H1 (cell line): ENCODE results near the gene ZBTB8B. TPM values are rescaled to one million over a fixed set of nuclear protein-coding genes. Genes with fewer than 3 reads are reported as not detected.

Experiments used
- CTCF ChIA-PET: fragments of 300-600 bp; sonication (Branson Sonifier 250); formaldehyde crosslinking; loops from one replicate; lab custom pipeline; 2021; ENCODE audit not compliant: partially characterized antibody; lab: Charles Lee
- POLR2A ChIA-PET: fragments of 300-600 bp; sonication (Branson Sonifier 250); formaldehyde crosslinking; loops from one replicate; lab custom pipeline; 2021; ENCODE audit warnings: inconsistent platforms; ENCODE audit not compliant: partially characterized antibody; lab: Charles Lee
- DNase-seq, 2 experiments: peaks; one replicate each; pipeline versions ENCODE4 v3.0.0 to v3.0.0-alpha.2; 2010 to 2022; ENCODE audit warnings: low spot score in 2 of 2, low read depth in 1 of 2, mixed read lengths in 1 of 2
- FAIRE-seq: peaks from 2 replicates; lab custom pipeline; 2011; peaks lifted over from hg19 to GRCh38; lab: Jason Lieb, UNC
- H2AFZ ChIP-seq: 2 replicates; pipeline ENCODE4 v1.8.1; 2012; ENCODE audit warnings: low read length, inconsistent platforms
- H2AK5ac ChIP-seq: 2 replicates; pipeline ENCODE4 v1.6.1; 2013; ENCODE audit warnings: low read depth, low read length
- H2BK120ac ChIP-seq: replicated peaks from 2 replicates; pipeline ENCODE3; 2013; ENCODE audit warnings: low read depth, low read length, inconsistent platforms
- H2BK12ac ChIP-seq: 2 replicates; pipeline ENCODE4 v1.6.1; 2013; ENCODE audit warnings: low read depth, low read length
- H2BK15ac ChIP-seq: 2 replicates; pipeline ENCODE4 v1.6.1; 2013; ENCODE audit warnings: low read length
- H2BK20ac ChIP-seq: 2 replicates; pipeline ENCODE4 v1.6.1; 2013; ENCODE audit warnings: low read length
- H2BK5ac ChIP-seq: 2 replicates; pipeline ENCODE4 v1.6.1; 2013; ENCODE audit warnings: low read depth, low read length
- H3K14ac ChIP-seq: 2 replicates; pipeline ENCODE4 v1.6.1; 2013; ENCODE audit warnings: inconsistent platforms; ENCODE audit not compliant: insufficient read length
- H3K18ac ChIP-seq: 2 replicates; pipeline ENCODE4 v1.6.1; 2013; ENCODE audit warnings: low read length; ENCODE audit errors: extremely low read depth
- H3K23ac ChIP-seq: 2 replicates; pipeline ENCODE4 v1.6.1; 2013; ENCODE audit warnings: inconsistent platforms; ENCODE audit not compliant: insufficient read length
- H3K23me2 ChIP-seq: 2 replicates; pipeline ENCODE4 v1.6.1; 2013; ENCODE audit warnings: low read depth, low read length
- H3K27ac ChIP-seq: 2 replicates; pipeline ENCODE4 v1.6.1; 2011; ENCODE audit warnings: low read depth, low read length, inconsistent platforms
- H3K27me3 ChIP-seq, 4 experiments: replicated peaks in 1 of 4; 1 replicate in 1 of 4; 2 replicates in 3 of 4; pipeline versions ENCODE4 v1.6.1 to v1.8.1; 2011 to 2013; ENCODE audit warnings: low read length in 3 of 4, mild to moderate bottlenecking in 3 of 4, inconsistent platforms in 2 of 4, mixed read lengths in 2 of 4, moderate library complexity in 1 of 4; ENCODE audit not compliant: control insufficient read depth in 3 of 4, insufficient read depth in 3 of 4; ENCODE audit errors: extremely low read depth in 1 of 4
- H3K36me3 ChIP-seq, 4 experiments: 2 replicates each; pipeline versions ENCODE4 v1.6.1 to v1.8.1; 2011 to 2013; ENCODE audit warnings: mild to moderate bottlenecking in 4 of 4, low read length in 3 of 4, moderate library complexity in 2 of 4, control low read depth in 1 of 4, inconsistent platforms in 1 of 4; ENCODE audit not compliant: insufficient read depth in 4 of 4, control insufficient read depth in 2 of 4
- H3K4ac ChIP-seq: replicated peaks from 2 replicates; pipeline ENCODE3; 2013; ENCODE audit warnings: low read length, low read depth, mixed read lengths, inconsistent platforms; ENCODE audit not compliant: insufficient read length
- H3K4me1 ChIP-seq, 4 experiments: replicated peaks in 1 of 4; 1 replicate in 1 of 4; 2 replicates in 3 of 4; pipeline versions ENCODE4 v1.6.1 to v1.8.1; 2011 to 2013; ENCODE audit warnings: low read length in 3 of 4, inconsistent platforms in 2 of 4, mixed read lengths in 1 of 4; ENCODE audit not compliant: insufficient read depth in 4 of 4, control insufficient read depth in 3 of 4
- H3K4me2 ChIP-seq, 2 experiments: 2 replicates each; pipeline versions ENCODE4 v1.6.1 to v1.8.1; 2011 to 2013; ENCODE audit warnings: low read depth in 2 of 2, low read length in 2 of 2, control low read depth in 1 of 2, inconsistent platforms in 1 of 2, mild to moderate bottlenecking in 1 of 2; ENCODE audit not compliant: insufficient read depth in 1 of 2
- H3K4me3 ChIP-seq, 4 experiments: fragments of 200-600, 300-600 bp in 1 of 4; sonication (generic), shearing (Covaris generic), sonication (Bioruptor Twin) in 1 of 4; 2 replicates each; pipeline versions ENCODE4 v1.5.1 to v1.8.1; 2011 to 2016; ENCODE audit warnings: low read length in 4 of 4, low read depth in 3 of 4, control low read depth in 2 of 4, inconsistent platforms in 2 of 4, mild to moderate bottlenecking in 2 of 4, mixed read lengths in 1 of 4, moderate library complexity in 1 of 4; ENCODE audit not compliant: insufficient read depth in 2 of 4; ENCODE audit errors: extremely low read depth in 1 of 4
- H3K56ac ChIP-seq: replicated peaks from 2 replicates; pipeline ENCODE3; 2013; ENCODE audit warnings: low read depth, mild to moderate bottlenecking, mixed read lengths, low read length, inconsistent platforms; ENCODE audit not compliant: insufficient read length
- H3K79me1 ChIP-seq: 2 replicates; pipeline ENCODE4 v1.6.1; 2013; ENCODE audit warnings: low read depth, low read length, control low read depth
- H3K79me2 ChIP-seq, 2 experiments: 2 replicates each; pipeline versions ENCODE4 v1.6.1 to v1.8.1; 2012 to 2013; ENCODE audit warnings: low read length in 2 of 2, mild to moderate bottlenecking in 2 of 2, inconsistent platforms in 1 of 2; ENCODE audit not compliant: insufficient read depth in 2 of 2, control insufficient read depth in 1 of 2
- H3K9ac ChIP-seq, 4 experiments: replicated peaks in 1 of 4; 1 replicate in 1 of 4; 2 replicates in 3 of 4; pipeline versions ENCODE4 v1.6.1 to v1.8.1; 2011 to 2013; ENCODE audit warnings: low read depth in 3 of 4, low read length in 3 of 4, control low read depth in 2 of 4, mild to moderate bottlenecking in 2 of 4, moderate library complexity in 2 of 4, inconsistent platforms in 1 of 4; ENCODE audit errors: extremely low read depth in 1 of 4
- H3K9me3 ChIP-seq, 2 experiments: 2 replicates each; pipeline versions ENCODE4 v1.6.1 to v1.8.1; 2012 to 2013; ENCODE audit warnings: mild to moderate bottlenecking in 2 of 2, moderate library complexity in 2 of 2, control low read depth in 1 of 2, inconsistent platforms in 1 of 2, low read depth in 1 of 2, low read length in 1 of 2, mixed read lengths in 1 of 2; ENCODE audit not compliant: insufficient read depth in 2 of 2
- H4K20me1 ChIP-seq, 2 experiments: replicated peaks in 1 of 2; 2 replicates each; pipeline versions ENCODE3 to v1.8.1; 2011 to 2013; ENCODE audit warnings: inconsistent platforms in 2 of 2, low read length in 2 of 2, mild to moderate bottlenecking in 1 of 2; ENCODE audit not compliant: insufficient read depth in 2 of 2, control insufficient read depth in 1 of 2
- H4K5ac ChIP-seq: 2 replicates; pipeline ENCODE4 v1.6.1; 2013; ENCODE audit warnings: low read length, low read depth, mixed read lengths, inconsistent platforms; ENCODE audit not compliant: insufficient read length
- H4K8ac ChIP-seq: 2 replicates; pipeline ENCODE4 v1.8.0; 2013; ENCODE audit warnings: mild to moderate bottlenecking, moderate library complexity, low read length, inconsistent platforms; ENCODE audit not compliant: insufficient read depth; ENCODE audit errors: extremely low read depth
- H4K91ac ChIP-seq: replicated peaks from 2 replicates; pipeline ENCODE3; 2013; ENCODE audit warnings: low read length, mixed read lengths, inconsistent platforms; ENCODE audit not compliant: insufficient read length
- HDAC6 ChIP-seq: IDR thresholded peaks from one replicate; pipeline ENCODE4 v1.7.1; 2012; ENCODE audit warnings: low read depth, mild to moderate bottlenecking, inconsistent platforms, low read length, moderate library complexity
- NRF1 ChIP-seq: IDR thresholded peaks from 2 replicates; pipeline ENCODE4 v1.6.1; 2011; ENCODE audit warnings: mild to moderate bottlenecking, low read depth, low read length, improper control_type of control experiment
- POU5F1 ChIP-seq: IDR thresholded peaks from 2 replicates; pipeline ENCODE4 v1.6.1; 2011; ENCODE audit warnings: low read depth, mild to moderate bottlenecking, low read length, moderate library complexity
- SUZ12 ChIP-seq: fragments of 200-600 bp; sonication (generic); IDR thresholded peaks from 2 replicates; pipeline ENCODE4 v1.6.1; 2012; ENCODE audit warnings: mild to moderate bottlenecking, inconsistent platforms, low read length, moderate library complexity, mixed read lengths
- TAF1 ChIP-seq: IDR thresholded peaks from 2 replicates; pipeline ENCODE4 v1.6.1; 2011; ENCODE audit warnings: mild to moderate bottlenecking, low read depth, low read length
- TEAD4 ChIP-seq: IDR thresholded peaks from 2 replicates; pipeline ENCODE4 v1.6.1; 2012; ENCODE audit warnings: low read depth, low read length, inconsistent platforms, mixed read lengths
- WGBS, 2 experiments: shearing (Covaris generic) in 1 of 2; methylation state at CpG; one replicate each; pipeline versions ENCODE4 v1.1.6 to v1.1.7; 2013 to 2015; ENCODE audit warnings: low lambda C conversion rate in 2 of 2, mixed read lengths in 2 of 2, inconsistent platforms in 1 of 2, low coverage in 1 of 2, missing lambda C conversion rate in 1 of 2; ENCODE audit not compliant: insufficient replicate concordance in 2 of 2, insufficient coverage in 1 of 2, insufficient read length in 1 of 2; ENCODE audit errors: extremely low coverage in 1 of 2, missing lambda C conversion rate in 1 of 2; 5-methylcytosine and 5-hydroxymethylcytosine counted together
- polyA plus RNA-seq, 7 experiments: library from polyadenylated mRNA; depleted of rRNA in 3 of 7; stranded (reverse) in 5 of 7; unstranded in 2 of 7; fragments of >200 nt in 5 of 7; fragments of 200-250 nt in 2 of 7; gene quantifications; 1 replicate in 5 of 7; 2 replicates in 1 of 7; 4 replicates in 1 of 7; pipeline versions ENCODE4 v1.2.1 to v1.2.3, GENCODE V29; 2011 to 2013; ENCODE audit warnings: missing spikeins in 2 of 7, mixed read lengths in 2 of 7
- total RNA-seq: library from RNA; stranded (reverse); fragmentation: NEBNext Ultra II Directional; extraction: Animal tissue kit (Norgen Biotek cat#: 25700); gene quantifications from 2 replicates; pipeline ENCODE4 v1.2.1, GENCODE V29; 2021
- TF ChIP-seq, protein P1 (sequence below): IDR thresholded peaks from 2 replicates; pipeline ENCODE4 v1.6.1; 2011; ENCODE audit warnings: low read length, improper control_type of control experiment

Gene ZBTB8B
- total and polyA plus RNA-seq, 2 of the 8 experiments (the other 6 are each of a cell fraction or from before 2014, with no cell fraction given), result 1.3 to 3.7 TPM

DNA sequence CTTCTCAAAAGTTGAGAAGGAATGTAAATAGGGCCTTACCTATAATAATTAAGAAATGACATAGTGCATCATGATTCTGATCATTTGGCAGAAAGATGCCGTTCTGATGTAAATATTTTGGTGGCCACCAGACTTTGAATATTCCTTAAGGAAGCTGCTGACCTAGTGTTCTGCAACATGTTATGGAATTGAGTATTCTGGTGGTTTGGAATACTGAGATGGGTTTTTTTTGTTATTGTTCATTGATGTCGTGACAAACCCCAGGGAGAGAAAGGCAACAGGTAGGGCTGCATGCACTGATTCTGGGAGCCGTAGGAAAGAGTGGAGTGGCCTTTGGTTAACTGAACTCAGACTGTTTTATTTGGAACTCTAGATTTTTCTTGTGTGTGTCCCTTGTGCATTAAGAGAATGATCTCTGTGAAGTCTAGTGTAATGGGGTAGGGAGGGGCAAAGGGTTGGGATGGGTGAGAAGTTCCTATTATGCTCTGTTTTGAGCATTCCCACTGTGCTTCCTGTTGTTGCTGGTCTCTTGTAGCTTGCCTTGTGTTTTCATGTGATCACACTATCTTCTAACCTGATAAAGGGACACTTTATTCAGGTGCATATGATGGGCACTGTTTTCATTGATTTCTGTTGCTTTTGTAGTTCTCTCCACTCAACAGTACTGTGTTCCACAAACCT, 25.0 kb downstream of the ZBTB8B start:
- Histone ChIP-seq H3K14ac (no peak overlapping the region), H4K20me1 (no peaks in the 10 kb centered on the region), H3K36me3 (peaks cover 0 to 11% (median 3%) of the 10 kb centered on the region in 4 experiments; a peak in 3 of 8 replicates), H2AK5ac (no peak overlapping the region), H2BK20ac (no peak overlapping the region), H2BK120ac (no peak overlapping the region), H3K9ac (no peak overlapping the region), H3K27ac (no peak overlapping the region), H3K4ac (no peak overlapping the region), H3K79me2 (no peaks in the 10 kb centered on the region), H2AFZ (no peak overlapping the region), H4K91ac (no peak overlapping the region), H3K23ac (no peak overlapping the region), H3K18ac (no peak overlapping the region), H3K79me1 (no peaks in the 10 kb centered on the region), H2BK15ac (no peak overlapping the region), H4K5ac (no peak overlapping the region), H2BK5ac (no peak overlapping the region), H4K8ac (no peak overlapping the region), H3K23me2 (no peaks in the 10 kb centered on the region), H3K56ac (no peak overlapping the region), H3K4me1 (peaks cover 0 to 5% (median 0%) of the 10 kb centered on the region in 4 experiments; a peak in 2 of 7 replicates), H3K9me3 (no peaks in the 10 kb centered on the region), H3K27me3 (no peaks in the 10 kb centered on the region), H2BK12ac (no peak overlapping the region), H3K4me2 (no peak overlapping the region), H3K4me3 (no peak overlapping the region)
- no peak for FAIRE-seq
- ChIA-PET POLR2A (interaction anchor here (0.6 kb wide), 1 partner anchor 112 kb away, joined by 5 read pairs; no protein-coding TSS in a partner anchor), CTCF (interaction anchor here (1.1 kb wide), 1 partner anchor 314 kb away, joined by 3 read pairs; no protein-coding TSS in a partner anchor)
- no peak for TF ChIP-seq TAF1
- no peak for TF ChIP-seq TEAD4
- TF ChIP-seq POU5F1, result no peak
- TF ChIP-seq, protein P1, sequence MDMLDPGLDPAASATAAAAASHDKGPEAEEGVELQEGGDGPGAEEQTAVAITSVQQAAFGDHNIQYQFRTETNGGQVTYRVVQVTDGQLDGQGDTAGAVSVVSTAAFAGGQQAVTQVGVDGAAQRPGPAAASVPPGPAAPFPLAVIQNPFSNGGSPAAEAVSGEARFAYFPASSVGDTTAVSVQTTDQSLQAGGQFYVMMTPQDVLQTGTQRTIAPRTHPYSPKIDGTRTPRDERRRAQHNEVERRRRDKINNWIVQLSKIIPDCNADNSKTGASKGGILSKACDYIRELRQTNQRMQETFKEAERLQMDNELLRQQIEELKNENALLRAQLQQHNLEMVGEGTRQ, result no peak
- no peak for TF ChIP-seq SUZ12
- no peak for TF ChIP-seq NRF1
- TF ChIP-seq HDAC6, result no peak
- WGBS, 2 experiments, result 96% methylated on average over 3 of the region's 3 CpGs; no CpG with 5 or more reads in 1 of the 2 experiments
- no peak for DNase-seq
